ENCODE results near the gene TLR2. TPM values are rescaled to one million over a fixed set of nuclear protein-coding genes. Genes with fewer than 3 reads are reported as not detected.
A peak's percentile ranks its signal among the peaks of the same experiment; 100 is the strongest.

The TLR2 gene
- total RNA-seq, 1 experiment from 2014 or later = 0.28 TPM

- peaks cover 8% of the 10 kb centered on the region for H3K27me3 ChIP-seq (ENCODE audit: control insufficient read depth, insufficient read depth, low read length)
- ChIA-PET POLR2A (no interaction called here), CTCF (no interaction called here)
- TF ChIP-seq SIN3A (IDR thresholded peaks at IDR 0.05; ENCODE audit: borderline replicate concordance, insufficient read depth, low read depth, low read length) (no peak), REST (IDR thresholded peaks at IDR 0.05; ENCODE audit: insufficient read depth in 1 of 2, low read depth in 2 of 2, low read length in 1 of 2) (no peak), TCF7L2 (IDR thresholded peaks at IDR 0.05; ENCODE audit: low read depth, low read length) (no peak), CTCF (IDR thresholded peaks at IDR 0.05) (no peak), POLR2AphosphoS5 (IDR thresholded peaks at IDR 0.05; ENCODE audit: low read depth, low read length) (no peak)
- intact Hi-C loops (cut with micrococcal nuclease; ENCODE audit: unreplicated experiment) = no loop called here
- no peaks in the 10 kb centered on the region for H3K36me3 ChIP-seq (ENCODE audit: control insufficient read depth, insufficient read depth, low read length)
- in situ Hi-C loops (cut with HindIII; ENCODE audit: low pct_unique_long_range_greater_than_20kb, low sequenced_read_pairs) = no loop called here
- no peak overlapping the region for H3K4me3 ChIP-seq (ENCODE audit: low read depth in 2 of 2, low read length in 2 of 2)
- ATAC-seq = no peak
- H3K27ac ChIP-seq (ENCODE audit: low read length) = no peak overlapping the region
- no peaks in the 10 kb centered on the region for H3K9me3 ChIP-seq (ENCODE audit: control insufficient read depth, insufficient read depth, low read depth, low read length)
- DNase-seq (ENCODE audit: low read depth, low spot score) = no peak
- BruUV-seq (replicated peaks) = no TSS peak
- H3K4me1 ChIP-seq (ENCODE audit: control insufficient read depth, insufficient read depth, low read length) = no peaks in the 10 kb centered on the region
Measured at GRCh38 chr4:153679486-153679885, 4.6 kb upstream of the TLR2 start.

- in situ Hi-C loops (cut with HindIII; ENCODE audit: low pct_unique_long_range_greater_than_20kb, low sequenced_read_pairs) = no loop called here
- ATAC-seq (peak; percentile 81), DNase-seq (ENCODE audit: low read depth, low spot score) (no peak)
- no peak overlapping the region for H3K27ac ChIP-seq (ENCODE audit: low read length)
- no TSS peak for BruUV-seq (replicated peaks)
- peak overlapping the region; percentile 39 to 52 for H3K4me3 ChIP-seq (ENCODE audit: low read depth in 2 of 2, low read length in 2 of 2)
- peaks cover 15% of the 10 kb centered on the region for H3K27me3 ChIP-seq (ENCODE audit: control insufficient read depth, insufficient read depth, low read length)
- H3K36me3 ChIP-seq (ENCODE audit: control insufficient read depth, insufficient read depth, low read length) = no peaks in the 10 kb centered on the region
- no peak for TF ChIP-seq POLR2AphosphoS5 (IDR thresholded peaks at IDR 0.05; ENCODE audit: low read depth, low read length)
- POLR2A ChIA-PET = no interaction called here
- CTCF ChIA-PET = no interaction called here
- intact Hi-C loops (cut with micrococcal nuclease; ENCODE audit: unreplicated experiment) = no loop called here
- H3K9me3 ChIP-seq (ENCODE audit: control insufficient read depth, insufficient read depth, low read depth, low read length) = no peaks in the 10 kb centered on the region
- no peaks in the 10 kb centered on the region for H3K4me1 ChIP-seq (ENCODE audit: control insufficient read depth, insufficient read depth, low read length)
Measured at GRCh38 chr4:153683763-153684181, 308 bp upstream of the TLR2 start.

- 0 out of 2 replicates have a peak, but pooled peaks have one; percentile 31 for TF ChIP-seq TCF7L2 (IDR thresholded peaks at IDR 0.05; ENCODE audit: low read depth, low read length)
- TF ChIP-seq REST (IDR thresholded peaks at IDR 0.05; ENCODE audit: insufficient read depth in 1 of 2, low read depth in 2 of 2, low read length in 1 of 2) = no peak
- DNase-seq (ENCODE audit: low read depth, low spot score) (no peak), ATAC-seq (peak; percentile 79; the same call in 1 of the 2 replicates)
- Histone ChIP-seq H3K27me3 (ENCODE audit: control insufficient read depth, insufficient read depth, low read length) (peaks cover 15% of the 10 kb centered on the region), H3K27ac (ENCODE audit: low read length) (no peak overlapping the region), H3K9me3 (ENCODE audit: control insufficient read depth, insufficient read depth, low read depth, low read length) (no peaks in the 10 kb centered on the region), H3K4me3 (ENCODE audit: low read depth in 2 of 2, low read length in 2 of 2) (peak overlapping the region; percentile 39 to 52), H3K4me1 (ENCODE audit: control insufficient read depth, insufficient read depth, low read length) (no peaks in the 10 kb centered on the region), H3K36me3 (ENCODE audit: control insufficient read depth, insufficient read depth, low read length) (no peaks in the 10 kb centered on the region)
- CTCF ChIA-PET = no interaction called here
- no TSS peak for BruUV-seq (replicated peaks)
- intact Hi-C loops (cut with micrococcal nuclease; ENCODE audit: unreplicated experiment) = no loop called here
- in situ Hi-C loops (cut with HindIII; ENCODE audit: low pct_unique_long_range_greater_than_20kb, low sequenced_read_pairs) = no loop called here
- POLR2A ChIA-PET = no interaction called here
Measured at GRCh38 chr4:153684971-153685371, 891 bp downstream of the TLR2 start.
